Adipocyte (in vitro differentiated cells): ENCODE measurements around the gene FN3K.
A peak's percentile ranks its signal among the peaks of the same experiment; 100 is the strongest.

Experiments used
- DNase-seq: peaks from one replicate; pipeline ENCODE4 v3.0.0-alpha.2; 2015; ENCODE audit warnings: low read depth
- H3K27me3 ChIP-seq: replicated peaks from 2 replicates; pipeline ENCODE4 v1.7.0; 2013; ENCODE audit warnings: mild to moderate bottlenecking, low read length, moderate library complexity; ENCODE audit not compliant: control insufficient read depth, insufficient read depth
- H3K36me3 ChIP-seq: 2 replicates; pipeline ENCODE4 v1.7.0; 2013; ENCODE audit warnings: low read length, mild to moderate bottlenecking, moderate library complexity; ENCODE audit not compliant: control insufficient read depth, insufficient read depth, severe bottlenecking
- H3K4me1 ChIP-seq: 2 replicates; pipeline ENCODE4 v1.7.0; 2013; ENCODE audit warnings: mild to moderate bottlenecking, low read length, moderate library complexity; ENCODE audit not compliant: control insufficient read depth, insufficient read depth
- H3K4me3 ChIP-seq: 2 replicates; pipeline ENCODE4 v1.7.0; 2013; ENCODE audit warnings: mild to moderate bottlenecking, low read length, moderate library complexity
- H3K9ac ChIP-seq: 2 replicates; pipeline ENCODE4 v1.7.0; 2013; ENCODE audit warnings: mild to moderate bottlenecking, low read length, moderate library complexity
- H3K9me3 ChIP-seq: 2 replicates; pipeline ENCODE4 v1.7.0; 2013; ENCODE audit warnings: mild to moderate bottlenecking, low read length, moderate library complexity; ENCODE audit not compliant: control insufficient read depth

FN3K gene

GRCh38 chr17:82696259-82696658 is 39.2 kb upstream of the FN3K start:
- Histone ChIP-seq H3K36me3 (no peaks in the 10 kb centered on the region), H3K4me1 (peaks cover 9% of the 10 kb centered on the region), H3K4me3 (no peak overlapping the region), H3K9me3 (peaks cover 9% of the 10 kb centered on the region), H3K27me3 (no peaks in the 10 kb centered on the region), H3K9ac (no peak overlapping the region)
- DNase-seq, result no peak

GRCh38 chr17:82696916-82697807 is 38.3 kb upstream of the FN3K start:
- Histone ChIP-seq H3K27me3 (no peaks in the 10 kb centered on the region), H3K9ac (peak overlapping the region; percentile 70), H3K9me3 (peaks cover 9% of the 10 kb centered on the region), H3K36me3 (no peaks in the 10 kb centered on the region), H3K4me3 (peak overlapping the region; percentile 78), H3K4me1 (peaks cover 9% of the 10 kb centered on the region)
- peak; percentile 48 for DNase-seq

- H3K36me3 ChIP-seq, result no peaks in the 10 kb centered on the region
- H3K9me3 ChIP-seq, result peaks cover 9% of the 10 kb centered on the region
- DNase-seq, result no peak
- H3K4me1 ChIP-seq, result peaks cover 9% of the 10 kb centered on the region
- peak overlapping the region; percentile 70 for H3K9ac ChIP-seq
- H3K4me3 ChIP-seq, result peak overlapping the region; percentile 78
- no peaks in the 10 kb centered on the region for H3K27me3 ChIP-seq
These were observed 37.7 kb upstream of the FN3K start for GRCh38 chr17:82697808-82698064.

GRCh38 chr17:82698065-82698973 is 37.1 kb upstream of the FN3K start, which contains the start of gene RAB40B:
Gene RAB40B (minus strand): TSS chr17:82698698. CDS start chr17:82698596, 102 bp downstream.
- H3K9me3 ChIP-seq, result peaks cover 9% of the 10 kb centered on the region
- peak; percentile 99 for DNase-seq
- H3K27me3 ChIP-seq, result peaks cover 1% of the 10 kb centered on the region

GRCh38 chr17:82698974-82699442 is 36.4 kb upstream of the FN3K start:
- peak overlapping the region; percentile 83 for H3K4me3 ChIP-seq
- H3K36me3 ChIP-seq, result no peaks in the 10 kb centered on the region
- peaks cover 9% of the 10 kb centered on the region for H3K9me3 ChIP-seq
- H3K9ac ChIP-seq, result peak overlapping the region; percentile 70
- H3K4me1 ChIP-seq, result peaks cover 9% of the 10 kb centered on the region
- peaks cover 4% of the 10 kb centered on the region for H3K27me3 ChIP-seq
- DNase-seq, result no peak

More at GRCh38 chr17:82698065-82698973, 37.1 kb upstream of the FN3K start, which contains the start of gene RAB40B:
- peak within 1 kb of the TSS; percentile 83 for H3K4me3 ChIP-seq
- peak within 1 kb of the TSS; percentile 75 for H3K9ac ChIP-seq
- H3K36me3 ChIP-seq, result no peaks in the 10 kb centered on the region
- peaks cover 9% of the 10 kb centered on the region for H3K4me1 ChIP-seq

- Histone ChIP-seq H3K27me3 (peaks cover 10% of the 10 kb centered on the region), H3K9me3 (peaks cover 5% of the 10 kb centered on the region), H3K4me1 (peaks cover 9% of the 10 kb centered on the region), H3K4me3 (peak overlapping the region; percentile 83), H3K36me3 (no peaks in the 10 kb centered on the region), H3K9ac (peak overlapping the region; percentile 70)
- no peak for DNase-seq
These were observed 35.9 kb upstream of the FN3K start for GRCh38 chr17:82699551-82699950.

- DNase-seq, result peak; percentile 25
- H3K27me3 ChIP-seq, result peaks cover 20% of the 10 kb centered on the region
- H3K4me1 ChIP-seq, result peaks cover 6% of the 10 kb centered on the region
- no peak overlapping the region for H3K9ac ChIP-seq
- H3K36me3 ChIP-seq, result no peaks in the 10 kb centered on the region
- no peak overlapping the region for H3K4me3 ChIP-seq
- no peaks in the 10 kb centered on the region for H3K9me3 ChIP-seq
These were observed 33.0 kb upstream of the FN3K start for GRCh38 chr17:82702231-82702927.

- no peak for DNase-seq
- no peak overlapping the region for H3K4me3 ChIP-seq
- H3K36me3 ChIP-seq, result no peaks in the 10 kb centered on the region
- H3K27me3 ChIP-seq, result peaks cover 20% of the 10 kb centered on the region
- H3K4me1 ChIP-seq, result peaks cover 4% of the 10 kb centered on the region
- H3K9ac ChIP-seq, result no peak overlapping the region
- H3K9me3 ChIP-seq, result no peaks in the 10 kb centered on the region
These were observed 32.2 kb upstream of the FN3K start for GRCh38 chr17:82703036-82703745.

- no peak overlapping the region for H3K9ac ChIP-seq
- no peaks in the 10 kb centered on the region for H3K9me3 ChIP-seq
- no peaks in the 10 kb centered on the region for H3K36me3 ChIP-seq
- H3K4me3 ChIP-seq, result no peak overlapping the region
- peaks cover 3% of the 10 kb centered on the region for H3K4me1 ChIP-seq
- peaks cover 20% of the 10 kb centered on the region for H3K27me3 ChIP-seq
- DNase-seq, result no peak
These were observed 31.2 kb upstream of the FN3K start for GRCh38 chr17:82703935-82704865.

- Histone ChIP-seq H3K9me3 (no peaks in the 10 kb centered on the region), H3K36me3 (no peaks in the 10 kb centered on the region), H3K9ac (no peak overlapping the region), H3K27me3 (peaks cover 21% of the 10 kb centered on the region), H3K4me1 (no peaks in the 10 kb centered on the region), H3K4me3 (no peak overlapping the region)
- DNase-seq, result no peak
These were observed 30.5 kb upstream of the FN3K start for GRCh38 chr17:82704886-82705285.
